Osteocyte (in vitro differentiated cells): ENCODE data around the gene ZNF420. TPM values are rescaled to one million over a fixed set of nuclear protein-coding genes. Genes with fewer than 3 reads are reported as not detected.

Experiments used
- DNase-seq: peaks from one replicate; pipeline ENCODE4 v3.0.0; 2021; ENCODE audit warnings: mixed read lengths; ENCODE audit not compliant: unreplicated experiment; ENCODE audit errors: extremely low spot score
- H3K27ac Mint-ChIP-seq: one replicate; pipeline ENCODE4 v1.8.0; 2021; ENCODE audit warnings: mild to moderate bottlenecking, mixed read lengths; ENCODE audit not compliant: unreplicated experiment
- H3K27me3 Mint-ChIP-seq: one replicate; pipeline ENCODE4 v1.8.0; 2021; ENCODE audit warnings: mixed read lengths; ENCODE audit not compliant: unreplicated experiment
- H3K36me3 Mint-ChIP-seq: one replicate; pipeline ENCODE4 v1.8.0; 2021; ENCODE audit warnings: mixed read lengths; ENCODE audit not compliant: unreplicated experiment
- H3K4me1 Mint-ChIP-seq: one replicate; pipeline ENCODE4 v1.8.0; 2021; ENCODE audit warnings: mixed read lengths; ENCODE audit not compliant: unreplicated experiment
- H3K4me3 Mint-ChIP-seq: one replicate; pipeline ENCODE4 v1.8.0; 2021; ENCODE audit warnings: mild to moderate bottlenecking, moderate library complexity, mixed read lengths; ENCODE audit not compliant: unreplicated experiment
- H3K9me3 Mint-ChIP-seq: one replicate; pipeline ENCODE4 v1.8.0; 2021; ENCODE audit warnings: mixed read lengths; ENCODE audit not compliant: unreplicated experiment
- CTCF ChIP-seq: fragments of 200-600 bp; sonication (generic); IDR thresholded peaks from 2 replicates; pipeline ENCODE4 v1.5.0; 2021; ENCODE audit warnings: antibody characterized with exemption, mild to moderate bottlenecking, moderate library complexity
- total RNA-seq: library from RNA; stranded (reverse); gene quantifications from 2 replicates; pipeline ENCODE4 v1.2.1, GENCODE V29; 2021

ZNF420 gene
- total RNA-seq, 1 donor from 2014 or later = 12.0 TPM

- no peak for DNase-seq
- Mint-ChIP-seq H3K36me3 (peaks cover 50% of the 10 kb centered on the region), H3K9me3 (peaks cover 45% of the 10 kb centered on the region), H3K27me3 (no peaks in the 10 kb centered on the region), H3K4me3 (no peak overlapping the region), H3K4me1 (no peaks in the 10 kb centered on the region), H3K27ac (no peak overlapping the region)
- TF ChIP-seq CTCF = no peak
Observed at GRCh38 chr19:37148214-37148613, 70.0 kb downstream of the ZNF420 start.

GRCh38 chr19:37160153-37160552 is 81.9 kb downstream of the ZNF420 start:
- no peaks in the 10 kb centered on the region for H3K27me3 Mint-ChIP-seq
- DNase-seq = no peak
- peaks cover 89% of the 10 kb centered on the region for H3K36me3 Mint-ChIP-seq
- no peak overlapping the region for H3K27ac Mint-ChIP-seq
- H3K4me3 Mint-ChIP-seq = no peak overlapping the region
- H3K4me1 Mint-ChIP-seq = no peaks in the 10 kb centered on the region
- TF ChIP-seq CTCF = no peak
- peaks cover 50% of the 10 kb centered on the region for H3K9me3 Mint-ChIP-seq

GRCh38 chr19:37165635-37166034 is 87.4 kb downstream of the ZNF420 start:
- Mint-ChIP-seq H3K4me3 (no peak overlapping the region), H3K27ac (no peak overlapping the region), H3K4me1 (no peaks in the 10 kb centered on the region), H3K36me3 (peaks cover 81% of the 10 kb centered on the region), H3K27me3 (no peaks in the 10 kb centered on the region), H3K9me3 (peaks cover 41% of the 10 kb centered on the region)
- no peak for DNase-seq
- no peak for TF ChIP-seq CTCF

- H3K27me3 Mint-ChIP-seq = no peaks in the 10 kb centered on the region
- peak; percentile 96 for DNase-seq
- H3K36me3 Mint-ChIP-seq = peaks cover 29% of the 10 kb centered on the region
- no peak within 1 kb of the TSS for H3K4me3 Mint-ChIP-seq
- no peak within 1 kb of the TSS for H3K27ac Mint-ChIP-seq
- H3K4me1 Mint-ChIP-seq = no peaks in the 10 kb centered on the region
- H3K9me3 Mint-ChIP-seq = peaks cover 25% of the 10 kb centered on the region
- TF ChIP-seq CTCF = peak; percentile 43
Observed at GRCh38 chr19:37172368-37173366, 94.4 kb downstream of the ZNF420 start, which contains the start of gene ZNF585A. ZNF585A (minus strand) TSS chr19:37172695; CDS start chr19:37169910, 2,785 bp downstream.

Other genes with a start within 250 kb of the ZNF420 start
- gene ZNF790, start 240.0 kb upstream of the ZNF420 start, total RNA-seq = 10.1 and 10.3 TPM in 2 replicates
- gene ZNF345, start 227.6 kb upstream of the ZNF420 start, total RNA-seq = 10.0 and 11.6 TPM in 2 replicates
- gene ZNF829, start 162.1 kb upstream of the ZNF420 start, total RNA-seq = 3.2 and 3.4 TPM in 2 replicates
- 11.5 and 13.2 TPM in 2 replicates for gene ZNF568, start 162.1 kb upstream of the ZNF420 start, total RNA-seq
- gene ZNF585A, start 94.3 kb downstream of the ZNF420 start, total RNA-seq = 10.8 and 13.2 TPM in 2 replicates
- gene ZNF585B, start 132.1 kb downstream of the ZNF420 start, total RNA-seq = 18.6 and 19.4 TPM in 2 replicates
- 8.2 and 12.3 TPM in 2 replicates for gene ZNF383, start 139.8 kb downstream of the ZNF420 start, total RNA-seq